Measurements from ENCODE around the gene LHFPL3.

The LHFPL3 gene

DNA sequence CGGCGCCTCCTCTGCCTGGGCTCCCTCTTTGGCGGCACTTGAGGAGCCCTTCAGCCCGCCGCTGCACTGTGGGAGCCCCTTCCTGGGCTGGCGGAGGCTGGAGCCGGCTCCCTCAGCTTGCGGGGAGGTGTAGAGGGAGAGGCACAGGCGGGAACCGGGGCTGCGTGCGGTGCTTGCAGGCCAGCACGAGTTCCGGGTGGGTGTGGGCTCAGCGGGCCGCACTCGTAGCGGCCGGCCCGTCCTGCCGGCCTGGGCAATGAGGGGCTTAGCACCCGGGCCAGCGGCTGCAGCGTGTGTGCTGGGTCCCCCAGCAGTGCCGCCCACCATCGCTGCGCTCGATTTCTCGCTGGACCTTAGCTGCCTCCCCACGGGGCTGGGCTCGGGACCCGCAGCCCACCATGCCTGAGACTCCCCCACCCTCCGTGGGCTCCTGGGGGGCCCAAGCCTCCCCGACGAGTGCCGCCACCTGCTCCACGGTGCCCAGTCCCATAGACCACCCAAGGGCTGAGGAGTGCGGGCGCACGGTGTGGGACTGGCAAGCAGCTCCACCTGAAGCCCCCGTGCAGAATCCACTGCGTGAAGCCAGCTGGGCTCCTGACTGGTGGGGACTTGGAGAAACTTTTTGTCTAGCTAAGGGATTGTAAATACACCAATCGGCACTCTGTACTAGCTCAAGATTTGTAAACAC lies 611.8 kb downstream of the LHFPL3 start:
- TF ChIP-seq ZFX (IDR thresholded peaks at IDR 0.05; ENCODE audit: borderline replicate concordance): no peak
- TF ChIP-seq, protein P1, sequence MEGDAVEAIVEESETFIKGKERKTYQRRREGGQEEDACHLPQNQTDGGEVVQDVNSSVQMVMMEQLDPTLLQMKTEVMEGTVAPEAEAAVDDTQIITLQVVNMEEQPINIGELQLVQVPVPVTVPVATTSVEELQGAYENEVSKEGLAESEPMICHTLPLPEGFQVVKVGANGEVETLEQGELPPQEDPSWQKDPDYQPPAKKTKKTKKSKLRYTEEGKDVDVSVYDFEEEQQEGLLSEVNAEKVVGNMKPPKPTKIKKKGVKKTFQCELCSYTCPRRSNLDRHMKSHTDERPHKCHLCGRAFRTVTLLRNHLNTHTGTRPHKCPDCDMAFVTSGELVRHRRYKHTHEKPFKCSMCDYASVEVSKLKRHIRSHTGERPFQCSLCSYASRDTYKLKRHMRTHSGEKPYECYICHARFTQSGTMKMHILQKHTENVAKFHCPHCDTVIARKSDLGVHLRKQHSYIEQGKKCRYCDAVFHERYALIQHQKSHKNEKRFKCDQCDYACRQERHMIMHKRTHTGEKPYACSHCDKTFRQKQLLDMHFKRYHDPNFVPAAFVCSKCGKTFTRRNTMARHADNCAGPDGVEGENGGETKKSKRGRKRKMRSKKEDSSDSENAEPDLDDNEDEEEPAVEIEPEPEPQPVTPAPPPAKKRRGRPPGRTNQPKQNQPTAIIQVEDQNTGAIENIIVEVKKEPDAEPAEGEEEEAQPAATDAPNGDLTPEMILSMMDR (IDR thresholded peaks at IDR 0.05): no peak
- no peak overlapping the region for H3K27ac ChIP-seq

DNA sequence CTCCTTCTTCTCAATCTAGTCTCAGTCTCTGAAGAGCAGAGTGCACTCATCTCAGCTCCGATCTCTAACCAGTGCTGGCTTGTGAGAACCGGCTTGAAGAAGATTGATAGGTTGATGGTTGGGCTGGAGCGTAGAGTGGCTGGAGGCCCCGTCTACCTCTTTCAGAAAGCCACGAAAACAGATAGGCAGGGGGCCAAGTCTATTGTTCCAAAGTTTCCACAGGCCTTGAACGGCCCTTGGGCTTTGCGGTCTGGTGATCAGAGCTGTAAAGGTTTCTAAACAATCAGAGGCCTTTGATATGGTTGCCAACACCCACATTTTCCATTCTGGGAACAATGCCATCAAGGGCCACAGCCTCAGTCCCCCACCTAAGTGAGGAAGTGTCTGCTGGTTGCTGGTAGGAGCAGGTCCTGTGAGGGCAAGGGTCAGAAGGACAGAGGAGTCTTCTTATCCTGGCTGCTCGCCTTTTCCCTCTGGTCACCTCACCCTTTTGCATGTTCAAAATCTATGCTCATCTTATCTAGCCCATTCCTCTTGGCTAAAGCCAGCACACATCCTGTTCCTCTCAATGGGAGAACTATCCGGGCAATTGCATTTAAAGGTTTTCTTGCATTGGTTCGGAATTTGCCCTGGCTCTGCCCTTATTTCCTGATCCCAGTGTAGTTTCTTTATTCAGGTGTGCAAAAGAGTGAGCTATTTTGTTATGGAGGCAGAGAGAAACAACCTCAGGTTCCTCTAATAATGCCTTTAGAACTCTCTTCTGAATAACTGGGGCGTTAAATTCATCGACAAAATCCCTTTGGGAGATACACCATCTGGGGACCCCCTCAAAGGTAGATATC lies 615.3 kb downstream of the LHFPL3 start:
- no peak for TF ChIP-seq ZFX (IDR thresholded peaks at IDR 0.05; ENCODE audit: borderline replicate concordance)
- TF ChIP-seq, protein P1 (IDR thresholded peaks at IDR 0.05): no peak
- H3K27ac ChIP-seq: no peak overlapping the region

DNA sequence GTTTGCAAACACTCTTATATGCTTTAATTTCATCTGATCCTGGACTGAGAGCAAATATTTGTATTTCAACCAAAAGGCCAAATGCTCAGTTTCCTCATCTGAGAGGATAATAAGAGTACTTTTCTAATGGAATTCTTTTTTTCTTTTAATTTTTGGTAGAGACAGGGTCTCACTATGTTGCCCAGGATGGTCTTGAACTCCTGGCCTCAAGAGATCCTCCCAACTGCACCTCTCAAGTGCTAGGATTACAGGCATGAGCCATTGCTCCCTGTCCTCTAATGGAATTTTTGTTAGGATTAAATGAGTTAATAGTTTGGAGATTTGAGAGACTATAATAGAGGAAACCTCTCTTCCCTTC lies 617.2 kb downstream of the LHFPL3 start:
- TF ChIP-seq, protein P1 (IDR thresholded peaks at IDR 0.05): no peak
- TF ChIP-seq ZFX (IDR thresholded peaks at IDR 0.05; ENCODE audit: borderline replicate concordance): no peak
- H3K27ac ChIP-seq: peak overlapping the region; percentile 39

DNA sequence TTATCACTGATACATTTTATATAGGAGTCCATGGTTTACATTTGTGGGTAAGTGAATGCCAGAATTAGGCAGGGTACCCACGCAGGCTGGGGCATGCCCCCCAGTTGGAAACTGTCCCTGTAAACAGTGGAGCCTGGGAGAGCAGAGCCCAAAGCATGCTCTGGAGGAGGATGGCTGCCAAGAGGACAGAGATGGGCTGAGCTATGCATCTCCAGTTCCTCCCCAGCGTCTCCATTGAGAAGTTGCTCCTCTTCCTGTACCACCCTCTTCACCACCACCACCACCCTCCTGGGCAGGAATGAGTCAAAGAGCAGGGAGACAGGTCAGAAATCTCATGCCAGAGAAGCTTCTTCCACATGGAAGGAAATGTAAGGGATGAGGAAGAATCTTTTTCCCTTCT lies 617.9 kb downstream of the LHFPL3 start:
- no peak for TF ChIP-seq ZFX (IDR thresholded peaks at IDR 0.05; ENCODE audit: borderline replicate concordance)
- TF ChIP-seq, protein P1 (IDR thresholded peaks at IDR 0.05): no peak
- H3K27ac ChIP-seq: no peak overlapping the region

DNA sequence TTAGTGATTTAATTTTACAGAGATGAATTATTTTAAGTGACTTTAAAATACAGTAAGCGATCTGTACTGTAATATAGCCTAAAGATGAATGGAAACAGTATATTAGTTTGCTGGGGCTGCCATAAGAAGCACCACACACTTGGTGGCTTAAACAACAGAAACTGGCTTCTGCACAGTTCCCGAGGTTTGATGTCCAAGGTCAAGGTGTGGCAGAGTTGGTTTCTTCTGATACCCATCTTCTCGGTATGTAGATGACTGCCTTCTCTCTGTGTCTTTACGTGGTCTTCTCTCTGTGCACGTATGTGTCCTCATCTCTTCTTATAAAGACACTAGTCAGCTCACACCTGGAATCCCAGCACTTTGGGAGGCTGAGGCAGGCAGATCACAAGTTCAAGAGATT lies 621.6 kb downstream of the LHFPL3 start:
- no peak overlapping the region for H3K27ac ChIP-seq
- no peak for TF ChIP-seq ZFX (IDR thresholded peaks at IDR 0.05; ENCODE audit: borderline replicate concordance)
- TF ChIP-seq, protein P1 (IDR thresholded peaks at IDR 0.05): no peak

DNA sequence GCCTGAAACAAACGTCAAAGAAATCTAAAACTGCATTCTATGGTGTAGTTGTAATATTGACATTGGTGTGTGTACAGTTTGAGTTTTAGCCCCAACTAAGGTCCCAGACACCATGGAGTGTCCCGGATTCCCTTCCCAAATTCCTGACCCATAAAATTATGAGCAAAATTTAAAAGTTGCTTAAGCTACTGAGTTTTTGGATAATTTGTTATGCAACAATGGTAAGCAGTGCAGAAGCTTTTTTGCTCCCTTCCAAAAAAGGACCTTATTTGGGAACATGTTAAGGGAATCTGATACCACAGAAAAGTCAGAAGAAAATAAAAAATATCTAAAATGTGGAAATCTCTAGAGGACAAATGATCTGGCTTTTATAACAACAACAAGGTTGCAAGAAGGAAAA lies 622.4 kb downstream of the LHFPL3 start:
- no peak overlapping the region for H3K27ac ChIP-seq
- TF ChIP-seq, protein P1 (IDR thresholded peaks at IDR 0.05): no peak
- no peak for TF ChIP-seq ZFX (IDR thresholded peaks at IDR 0.05; ENCODE audit: borderline replicate concordance)

DNA sequence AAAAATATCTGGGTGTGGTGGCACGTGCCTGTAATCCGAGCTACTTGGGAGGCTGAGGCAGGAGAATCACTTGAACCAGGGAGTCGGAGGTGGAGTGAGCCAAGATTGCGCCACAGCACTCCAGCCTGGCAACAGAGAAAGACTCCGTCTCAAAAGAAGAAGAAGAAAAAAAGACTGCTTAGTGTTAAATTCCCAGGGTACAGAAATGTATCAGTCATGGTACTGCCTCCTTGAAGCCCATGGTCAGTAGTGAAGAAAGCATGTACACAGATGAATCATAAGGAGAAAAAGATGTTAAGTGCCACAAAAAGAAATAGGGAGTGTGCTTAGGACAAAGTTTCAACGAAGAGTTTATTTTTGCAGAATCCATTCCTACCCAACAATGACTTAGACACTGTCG lies 623.1 kb downstream of the LHFPL3 start:
- no peak for TF ChIP-seq ZFX (IDR thresholded peaks at IDR 0.05; ENCODE audit: borderline replicate concordance)
- TF ChIP-seq, protein P1 (IDR thresholded peaks at IDR 0.05): no peak
- H3K27ac ChIP-seq: no peak overlapping the region
